HG02943 (cell line): ENCODE measurements around the gene CEBPA.
A peak's percentile ranks its signal among the peaks of the same experiment; 100 is the strongest.

Source experiments
- ATAC-seq: cut with Tn5 transposase; IDR thresholded peaks from one replicate; pipeline ENCODE4 v1.9.1; 2021; ENCODE audit warnings: mild to moderate bottlenecking, low read depth, moderate library complexity; ENCODE audit not compliant: unreplicated experiment

The CEBPA gene

DNA sequence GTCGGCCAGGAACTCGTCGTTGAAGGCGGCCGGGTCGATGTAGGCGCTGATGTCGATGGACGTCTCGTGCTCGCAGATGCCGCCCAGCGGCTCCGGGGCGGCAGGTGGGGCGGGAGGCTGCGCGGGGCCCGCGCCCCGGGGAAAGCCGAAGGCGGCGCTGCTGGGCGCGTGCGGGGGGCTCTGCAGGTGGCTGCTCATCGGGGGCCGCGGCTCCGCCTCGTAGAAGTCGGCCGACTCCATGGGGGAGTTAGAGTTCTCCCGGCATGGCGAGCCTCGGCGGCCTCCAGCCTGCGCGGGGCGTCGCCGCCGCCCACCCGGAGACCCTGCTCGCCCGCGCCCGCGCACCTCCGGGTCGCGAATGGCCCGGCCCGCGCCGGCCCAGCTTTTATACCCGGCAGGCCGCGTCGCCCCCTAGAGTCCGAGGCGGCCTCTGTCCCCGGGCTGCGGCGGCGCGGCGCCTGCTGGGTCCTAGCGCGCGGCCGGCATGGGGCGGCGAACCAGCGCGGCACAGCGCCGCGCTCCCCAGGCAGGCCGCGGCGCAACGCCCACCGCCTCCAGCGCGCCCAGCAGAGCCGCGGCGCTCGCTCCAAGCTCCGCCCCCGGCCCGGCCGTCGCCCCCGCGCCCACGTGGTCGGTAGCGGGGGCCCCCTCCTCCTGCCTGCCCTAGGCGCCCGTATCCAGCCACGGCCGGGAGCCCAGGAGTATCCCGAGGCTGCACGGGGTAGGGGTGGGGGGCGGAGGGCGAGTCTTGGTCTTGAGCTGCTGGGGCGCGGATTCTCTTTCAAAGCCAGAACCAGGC, at the start of gene CEBPA:
TSS of gene CEBPA (minus strand) at position 360 of the 799 bp plus-strand sequence. CDS start at position 240, 120 bp downstream.
- ATAC-seq, result peak; percentile 68

DNA sequence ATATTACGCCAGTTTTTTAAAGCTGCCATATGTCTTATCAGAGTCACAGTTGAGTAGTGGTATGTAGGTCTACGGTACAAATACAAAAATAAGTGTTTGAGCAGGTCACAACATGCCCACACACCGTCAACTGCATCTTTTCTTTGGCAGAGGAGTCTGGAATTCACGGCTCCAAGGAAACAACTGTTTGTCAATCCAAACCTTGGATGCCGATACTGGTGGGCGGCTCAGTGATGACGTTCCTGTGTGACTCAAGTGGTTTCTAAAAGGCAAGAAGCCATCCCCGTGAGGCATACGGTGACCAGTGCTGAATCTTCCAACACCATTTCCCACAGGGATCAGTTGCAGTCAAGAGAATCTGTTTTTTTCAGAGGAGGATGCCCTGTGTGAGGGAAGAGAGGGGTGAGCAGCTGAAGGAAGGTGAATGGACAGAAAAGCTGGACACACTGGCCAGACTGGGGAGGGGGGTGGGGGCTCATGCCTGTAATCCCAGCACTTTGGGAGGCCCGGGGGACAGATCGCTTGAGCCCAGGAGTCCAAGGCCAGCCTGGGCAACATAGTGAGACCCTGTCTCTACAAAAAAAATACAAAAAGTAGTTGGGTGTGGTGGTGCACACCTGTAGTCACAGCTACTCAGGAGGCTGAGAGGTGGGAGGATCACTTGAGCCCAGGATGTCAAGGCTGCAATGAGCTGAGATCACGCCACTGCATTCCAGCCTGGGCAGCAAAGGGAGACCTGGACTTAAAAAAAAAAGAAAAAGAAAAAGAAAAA, 48.4 kb upstream of the CEBPA start:
- no peak for ATAC-seq

GRCh38 chr19:33349319-33350289, 47.3 kb upstream of the CEBPA start:
- no peak for ATAC-seq

DNA sequence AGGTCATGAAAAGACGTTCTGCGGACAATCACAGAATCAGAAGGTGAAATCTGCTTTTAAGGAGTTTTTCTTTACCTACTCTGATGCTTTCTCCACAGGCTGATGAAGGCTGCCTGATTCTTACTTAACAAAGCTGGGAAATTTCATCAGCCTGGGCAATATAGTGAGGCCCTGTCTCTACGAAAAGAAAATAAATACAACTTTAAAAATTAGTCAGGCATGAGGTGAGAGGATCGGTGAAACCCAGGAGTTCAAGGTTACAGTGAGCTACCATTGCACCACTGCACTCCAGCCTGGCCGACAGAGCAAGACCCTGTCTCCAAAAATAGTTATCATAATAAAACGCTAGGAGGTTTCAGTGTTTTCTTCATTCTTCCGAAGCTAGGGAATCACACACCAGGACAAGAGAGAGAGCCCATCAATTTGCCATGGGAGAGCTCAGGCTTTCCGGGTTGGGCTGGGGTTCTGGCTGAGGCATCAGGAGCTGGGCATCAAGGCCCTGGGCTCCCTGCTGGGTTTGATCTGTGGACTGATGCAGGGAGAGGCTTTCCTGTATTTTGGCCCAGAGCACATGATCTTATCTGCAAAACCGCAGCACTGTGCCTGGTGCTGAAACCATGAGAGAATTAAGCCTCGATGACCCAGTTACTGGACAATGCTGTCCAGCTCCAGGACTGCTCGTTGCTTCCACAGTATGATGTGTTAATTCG, 46.1 kb upstream of the CEBPA start:
- ATAC-seq, result no peak

GRCh38 chr19:33347300-33347699, 45.0 kb upstream of the CEBPA start:
- no peak for ATAC-seq

GRCh38 chr19:33346665-33347064, 44.3 kb upstream of the CEBPA start:
- no peak for ATAC-seq

GRCh38 chr19:33345163-33345562, 42.8 kb upstream of the CEBPA start:
- ATAC-seq, result no peak

DNA sequence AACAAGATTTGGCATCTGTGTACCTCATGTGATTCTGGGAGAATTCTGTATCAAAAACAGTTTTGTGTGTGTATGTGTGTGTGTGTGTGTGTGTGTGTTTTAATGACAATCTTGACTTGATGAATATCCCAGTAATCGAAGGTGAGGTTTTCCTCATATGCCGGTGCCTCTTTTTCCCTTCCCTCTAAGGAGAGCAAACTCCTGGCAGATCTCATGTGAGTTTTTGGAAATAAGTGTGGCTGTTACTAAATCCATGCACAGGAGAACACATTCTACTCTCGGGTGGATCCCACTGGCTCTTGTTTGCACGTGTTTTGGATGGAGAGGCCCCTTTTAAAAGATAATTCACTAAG, 42.2 kb upstream of the CEBPA start:
- ATAC-seq, result no peak

GRCh38 chr19:33343859-33344572, 41.7 kb upstream of the CEBPA start:
- ATAC-seq, result no peak

DNA sequence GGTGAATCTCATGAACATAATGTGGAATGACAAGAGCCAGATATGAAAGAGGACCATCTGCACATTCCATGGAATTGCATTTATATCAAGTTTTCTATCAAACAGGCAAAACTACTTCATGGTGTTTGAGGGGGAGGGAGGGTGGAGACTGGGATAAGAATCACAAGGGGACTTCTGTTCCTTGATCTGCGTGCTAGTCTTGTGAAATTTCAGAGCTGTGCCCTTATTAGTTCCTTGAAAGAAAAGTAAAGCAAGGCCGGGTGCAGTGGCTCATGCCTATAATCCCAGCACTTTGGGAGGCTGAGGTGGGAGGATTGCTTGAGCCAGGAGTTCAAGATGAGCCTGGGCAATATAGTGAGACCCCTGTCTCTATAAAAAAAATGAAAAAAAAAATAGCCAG, 41.0 kb upstream of the CEBPA start:
- ATAC-seq, result no peak

- no peak for ATAC-seq
Observed at GRCh38 chr19:33340991-33341390, 38.7 kb upstream of the CEBPA start.

DNA sequence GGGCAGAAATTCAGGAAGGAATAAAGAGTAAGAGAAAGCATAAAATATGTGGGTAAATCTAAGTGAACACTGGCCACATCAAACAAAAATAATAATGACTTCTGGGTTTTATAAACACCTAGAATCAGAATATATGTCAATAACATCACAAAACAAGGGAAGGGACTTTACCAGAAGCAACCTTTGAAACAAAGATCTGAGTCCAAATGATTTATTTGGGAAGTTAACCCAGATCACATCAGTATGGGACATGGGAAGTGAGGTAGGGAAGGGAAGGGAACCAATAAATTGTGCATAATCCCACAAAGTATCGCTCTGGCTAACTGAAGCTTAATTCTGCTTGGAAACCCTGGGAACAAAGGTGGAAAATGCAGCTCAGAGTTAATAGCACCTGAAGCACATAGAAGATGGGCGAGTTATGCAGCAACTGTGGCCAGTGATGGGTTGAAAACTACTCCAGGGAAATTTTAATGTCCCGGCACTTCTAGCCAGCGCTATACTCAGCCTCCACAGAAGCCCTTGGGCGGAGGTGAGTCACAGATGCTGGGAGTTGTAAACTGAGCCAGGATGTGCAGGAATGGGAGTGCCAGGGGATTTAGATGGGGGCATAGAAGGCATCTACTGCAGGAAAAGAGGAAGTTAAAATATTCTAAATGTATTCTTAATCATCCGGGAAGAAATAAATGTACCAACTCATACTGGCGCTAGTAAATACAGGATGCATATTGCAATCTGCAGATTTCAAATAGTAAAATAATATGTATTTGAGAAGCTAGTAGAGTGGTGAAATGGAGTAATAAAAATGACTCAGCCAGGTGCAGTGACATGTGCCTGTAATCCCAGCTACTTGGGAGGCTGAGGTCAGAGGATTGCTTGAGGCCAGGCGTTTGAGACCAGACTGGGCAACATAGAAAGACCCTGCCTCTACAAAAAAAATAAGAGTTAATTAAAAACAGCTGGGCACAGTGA, 37.0 kb upstream of the CEBPA start:
- ATAC-seq, result no peak

- no peak for ATAC-seq
Observed at GRCh38 chr19:33335446-33335845, 33.1 kb upstream of the CEBPA start.

GRCh38 chr19:33334271-33334670, 31.9 kb upstream of the CEBPA start:
- ATAC-seq, result no peak

- no peak for ATAC-seq
Observed at GRCh38 chr19:33333642-33334041, 31.3 kb upstream of the CEBPA start.

DNA sequence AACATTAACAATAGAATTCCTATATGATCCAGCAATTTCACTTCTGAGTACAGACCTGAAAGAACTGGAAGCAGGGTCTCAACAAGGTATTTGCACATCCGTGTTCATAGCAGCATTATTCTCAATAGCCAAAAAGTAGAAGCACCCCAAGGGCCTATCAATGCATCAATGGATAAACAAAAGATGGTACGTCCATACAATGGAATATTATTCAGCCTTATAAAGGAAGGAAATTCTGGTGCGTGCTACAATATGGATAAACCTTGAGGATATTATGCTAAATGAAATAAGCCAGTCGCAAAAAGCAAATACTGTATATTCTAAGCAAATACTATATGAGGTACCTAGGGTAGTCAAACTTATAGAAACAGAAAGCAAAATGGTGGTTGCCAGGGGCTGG, 30.8 kb upstream of the CEBPA start:
- no peak for ATAC-seq

DNA sequence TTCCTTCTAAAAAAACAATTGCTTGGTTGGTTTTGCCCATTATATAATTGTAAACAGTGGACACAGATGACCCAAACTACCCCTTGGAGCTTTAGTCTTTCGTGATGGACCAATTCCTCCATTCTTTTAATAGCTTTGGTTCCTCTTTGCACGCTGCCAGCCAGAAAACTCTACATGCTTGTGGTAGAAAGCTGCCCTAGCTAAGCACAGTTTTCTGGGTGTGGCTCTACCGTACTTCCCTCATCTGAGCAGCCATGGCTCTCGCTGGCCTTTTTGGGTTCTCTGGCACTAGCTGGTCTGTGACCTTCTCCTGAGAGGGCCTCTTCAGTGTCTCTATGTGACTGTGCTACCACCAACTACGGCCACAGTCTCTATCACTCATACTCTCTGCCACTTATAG, 29.9 kb upstream of the CEBPA start:
- no peak for ATAC-seq

GRCh38 chr19:33329736-33330135, 27.4 kb upstream of the CEBPA start:
- no peak for ATAC-seq
